Measurements from ENCODE around the gene CDKN1A. TPM values are rescaled to one million over a fixed set of nuclear protein-coding genes. Genes with fewer than 3 reads are reported as not detected.
"Not testable (repeated sequence)": the region's sequence is repeated elsewhere in the genome, so short reads cannot be mapped to it uniquely, and the experiment has no call there.

CDKN1A gene
- total RNA-seq, 1 experiment from 2014 or later = 17.4 TPM

GRCh38 chr6:36703982-36704381, 25.5 kb downstream of the CDKN1A start:
- no peak overlapping the region for H3K27ac Mint-ChIP-seq
- H3K27me3 ChIP-seq (ENCODE audit: insufficient read depth, low read length) = no peaks in the 10 kb centered on the region
- no peak overlapping the region for H2BK5ac ChIP-seq (ENCODE audit: insufficient read length, low read length)
- no peaks in the 10 kb centered on the region for H3K4me1 ChIP-seq (ENCODE audit: insufficient read depth, low read length)
- no peak overlapping the region for H3K9ac ChIP-seq (ENCODE audit: extremely low read depth, insufficient read length, low read length)
- H4K20me1 ChIP-seq (ENCODE audit: control insufficient read depth, insufficient read depth, insufficient read length) = no peaks in the 10 kb centered on the region
- H3K27me3 Mint-ChIP-seq (ENCODE audit: low read depth) = no peaks in the 10 kb centered on the region; the same call in 1 of the 2 replicates
- H3K9me3 ChIP-seq (ENCODE audit: control insufficient read depth, low read depth, low read length) = no peaks in the 10 kb centered on the region
- no peak overlapping the region for H4K8ac ChIP-seq (replicated peaks; ENCODE audit: insufficient read length, low read depth, low read length)
- H3K14ac ChIP-seq (ENCODE audit: insufficient read depth, low read length) = no peak overlapping the region
- no peak overlapping the region for H3K4me2 ChIP-seq (ENCODE audit: insufficient read depth, insufficient read length, low read length)
- no peak overlapping the region for H4K5ac ChIP-seq (ENCODE audit: insufficient read length, low read depth, low read length)
- TF ChIP-seq CTCF (conservative IDR thresholded peaks at IDR 0.05) = no peak
- H3K23ac ChIP-seq (ENCODE audit: insufficient read length, low read depth, low read length) = no peak overlapping the region
- H3K27ac ChIP-seq (ENCODE audit: insufficient read length, low read depth, low read length) = no peak overlapping the region
- no peak overlapping the region for H4K91ac ChIP-seq (ENCODE audit: insufficient read length, low read depth, low read length)
- no peak overlapping the region for H3K18ac ChIP-seq (ENCODE audit: insufficient read length, low read depth, low read length)
- no peak overlapping the region for H2BK20ac ChIP-seq (ENCODE audit: low read depth, low read length, poor library complexity, severe bottlenecking)
- no peak overlapping the region for H3K56ac ChIP-seq (ENCODE audit: insufficient read length, low read depth, low read length)
- H3K79me2 ChIP-seq (ENCODE audit: insufficient read depth, low read length) = no peaks in the 10 kb centered on the region
- H2AFZ ChIP-seq (ENCODE audit: low read length) = no peak overlapping the region
- WGBS (ENCODE audit: extremely low coverage, insufficient read length, low lambda C conversion rate) = no CpG with 5 or more reads among the region's 18 CpGs
- H3K4ac ChIP-seq (ENCODE audit: low read depth, low read length) = no peak overlapping the region
- H2AK5ac ChIP-seq (ENCODE audit: insufficient read length, low read length) = no peak overlapping the region
- H3K4me3 Mint-ChIP-seq = no peak overlapping the region
- no peaks in the 10 kb centered on the region for H3K79me1 ChIP-seq (ENCODE audit: insufficient read depth, low read depth, low read length, poor library complexity, severe bottlenecking)
- no peak overlapping the region for H2BK120ac ChIP-seq (ENCODE audit: low read depth, low read length, poor library complexity, severe bottlenecking)
- no peak overlapping the region for H2BK15ac ChIP-seq (ENCODE audit: low read depth, low read length)
- H2BK12ac ChIP-seq (ENCODE audit: insufficient read length, low read depth, low read length) = no peak overlapping the region
- no peak for DNase-seq
- no peaks in the 10 kb centered on the region for H3K36me3 Mint-ChIP-seq (ENCODE audit: insufficient read depth in 1 of 3, low read depth in 3 of 3)
- no peaks in the 10 kb centered on the region for H3K9me3 Mint-ChIP-seq
- no peaks in the 10 kb centered on the region for H3K4me1 Mint-ChIP-seq
- H3T11ph ChIP-seq (ENCODE audit: low read length) = no peak overlapping the region
- H3K23me2 ChIP-seq (ENCODE audit: insufficient read length, low read depth, low read length, poor library complexity, severe bottlenecking) = no peaks in the 10 kb centered on the region

- not testable (repeated sequence) for H3K23me2 ChIP-seq (ENCODE audit: insufficient read length, low read depth, low read length, poor library complexity, severe bottlenecking); H3K27me3 ChIP-seq (ENCODE audit: insufficient read depth, low read length); H2BK15ac ChIP-seq (ENCODE audit: low read depth, low read length); H3K4me3 Mint-ChIP-seq; H3K56ac ChIP-seq (ENCODE audit: insufficient read length, low read depth, low read length); H3K27me3 Mint-ChIP-seq (ENCODE audit: low read depth); H3K14ac ChIP-seq (ENCODE audit: insufficient read depth, low read length); H3K18ac ChIP-seq (ENCODE audit: insufficient read length, low read depth, low read length); H4K5ac ChIP-seq (ENCODE audit: insufficient read length, low read depth, low read length); H3K79me2 ChIP-seq (ENCODE audit: insufficient read depth, low read length); DNase-seq; H4K91ac ChIP-seq (ENCODE audit: insufficient read length, low read depth, low read length); H3K4ac ChIP-seq (ENCODE audit: low read depth, low read length); H2BK12ac ChIP-seq (ENCODE audit: insufficient read length, low read depth, low read length); H2BK5ac ChIP-seq (ENCODE audit: insufficient read length, low read length); H3K9me3 ChIP-seq (ENCODE audit: control insufficient read depth, low read depth, low read length); H2BK120ac ChIP-seq (ENCODE audit: low read depth, low read length, poor library complexity, severe bottlenecking); H3K4me1 Mint-ChIP-seq; H3T11ph ChIP-seq (ENCODE audit: low read length); H2AK5ac ChIP-seq (ENCODE audit: insufficient read length, low read length); H2BK20ac ChIP-seq (ENCODE audit: low read depth, low read length, poor library complexity, severe bottlenecking); H3K4me1 ChIP-seq (ENCODE audit: insufficient read depth, low read length); H3K9ac ChIP-seq (ENCODE audit: extremely low read depth, insufficient read length, low read length); H3K9me3 Mint-ChIP-seq; H3K36me3 Mint-ChIP-seq (ENCODE audit: insufficient read depth in 1 of 3, low read depth in 3 of 3); H4K20me1 ChIP-seq (ENCODE audit: control insufficient read depth, insufficient read depth, insufficient read length); H3K4me2 ChIP-seq (ENCODE audit: insufficient read depth, insufficient read length, low read length); H4K8ac ChIP-seq (replicated peaks; ENCODE audit: insufficient read length, low read depth, low read length); H3K79me1 ChIP-seq (ENCODE audit: insufficient read depth, low read depth, low read length, poor library complexity, severe bottlenecking); H3K27ac ChIP-seq (ENCODE audit: insufficient read length, low read depth, low read length); H2AFZ ChIP-seq (ENCODE audit: low read length); H3K23ac ChIP-seq (ENCODE audit: insufficient read length, low read depth, low read length); H3K27ac Mint-ChIP-seq
- no CpG with 5 or more reads among the region's 7 CpGs for WGBS (ENCODE audit: extremely low coverage, insufficient read length, low lambda C conversion rate)
Observed at GRCh38 chr6:36704961-36705577, 26.6 kb downstream of the CDKN1A start.

Data from H9 (cell line).